Activated CD4-positive, alpha-beta memory T cell treated with anti-CD3 and anti-CD28 coated beads for 36 hours (primary cell): Measurements from ENCODE around the gene NPC1L1. TPM values are rescaled to one million over a fixed set of nuclear protein-coding genes. Genes with fewer than 3 reads are reported as not detected.

Source experiments
- CTCF ChIA-PET: fragments of 350-600 bp; sonication (Branson Sonifier 250); formaldehyde crosslinking; loops from one replicate; lab custom pipeline; 2021; ENCODE audit warnings: antibody characterized with exemption, inconsistent platforms; lab: Charles Lee
- POLR2A ChIA-PET: fragments of 350-600 bp; sonication (Branson Sonifier 250); formaldehyde crosslinking; loops from one replicate; lab custom pipeline; 2021; ENCODE audit warnings: antibody characterized with exemption; lab: Charles Lee
- DNase-seq: peaks from one replicate; pipeline ENCODE4 v3.0.0-alpha.2; 2020
- H3K27ac Mint-ChIP-seq: one replicate; pipeline ENCODE4 v1.8.0; 2021; ENCODE audit warnings: mixed read lengths
- H3K27me3 Mint-ChIP-seq: one replicate; pipeline ENCODE4 v1.8.0; 2021; ENCODE audit warnings: mixed read lengths
- H3K36me3 Mint-ChIP-seq: one replicate; pipeline ENCODE4 v1.8.0; 2021; ENCODE audit warnings: mixed read lengths
- H3K4me1 Mint-ChIP-seq: one replicate; pipeline ENCODE4 v1.8.0; 2021; ENCODE audit warnings: low read depth, mixed read lengths
- H3K4me3 Mint-ChIP-seq: one replicate; pipeline ENCODE4 v1.8.0; 2021; ENCODE audit warnings: mild to moderate bottlenecking, mixed read lengths
- H3K9me3 Mint-ChIP-seq: one replicate; pipeline ENCODE4 v1.8.0; 2021; ENCODE audit warnings: mixed read lengths
- intact Hi-C: fragments of 100-400 bp; cut with micrococcal nuclease; formaldehyde crosslinking; loops from one replicate; pipeline ENCODE4 v1.15.1; 2023
- total RNA-seq, 2 experiments: library from RNA; stranded (reverse); gene quantifications; one replicate each; pipeline ENCODE4 v1.2.3, GENCODE V29; 2021

Gene NPC1L1
- total RNA-seq, 2 experiments from 2014 or later: 0.07 TPM; not detected in 1

- CTCF ChIA-PET: interaction anchor here (0.6 to 5.0 kb wide), 9 partner anchors 10 to 289 kb away, joined by 3 to 32 read pairs (median 10); partner anchors contain the start of gene YKT6
- intact Hi-C loops: loop anchor here (1.0 to 5.0 kb wide), 4 partner anchors 29 to 357 kb away; partner anchors contain the start of genes H2AZ2 and PPIA
- Mint-ChIP-seq H3K9me3 (no peaks in the 10 kb centered on the region), H3K27ac (peak within 1 kb of the TSS; percentile 96), H3K4me1 (peaks cover 40% of the 10 kb centered on the region), H3K36me3 (peaks cover 7% of the 10 kb centered on the region), H3K4me3 (peak within 1 kb of the TSS; percentile 87), H3K27me3 (no peaks in the 10 kb centered on the region)
- POLR2A ChIA-PET: interaction anchor here (0.6 to 2.6 kb wide), 9 partner anchors 11 to 410 kb away, joined by 3 to 10 read pairs (median 5); partner anchors contain the start of gene DDX56
- peak; percentile 89 for DNase-seq
Observed at GRCh38 chr7:44490351-44491200, 50.6 kb downstream of the NPC1L1 start, which contains the start of gene NUDCD3. TSS of gene NUDCD3 (minus strand) at chr7:44490658. CDS start at chr7:44490600, 58 bp downstream.

- no peak for DNase-seq
- Mint-ChIP-seq H3K4me1 (peaks cover 45% of the 10 kb centered on the region), H3K36me3 (peaks cover 11% of the 10 kb centered on the region), H3K4me3 (peak overlapping the region; percentile 87), H3K27me3 (no peaks in the 10 kb centered on the region), H3K27ac (peak overlapping the region; percentile 96), H3K9me3 (no peaks in the 10 kb centered on the region)
- ChIA-PET CTCF (interaction anchor here (0.6 to 5.0 kb wide), 9 partner anchors 10 to 309 kb away, joined by 3 to 32 read pairs (median 10); no protein-coding TSS in a partner anchor), POLR2A (interaction anchor here (0.6 to 2.6 kb wide), 7 partner anchors 10 to 309 kb away, joined by 3 to 10 read pairs (median 5); partner anchors contain the start of genes DDX56 and TMED4)
- intact Hi-C loops: loop anchor here (1.0 to 5.0 kb wide), 4 partner anchors 29 to 357 kb away; partner anchors contain the start of genes H2AZ2 and PPIA
Observed at GRCh38 chr7:44489955-44490350, 51.2 kb downstream of the NPC1L1 start.

GRCh38 chr7:44488955-44489354, 52.2 kb downstream of the NPC1L1 start:
- DNase-seq: no peak
- Mint-ChIP-seq H3K27ac (no peak overlapping the region), H3K9me3 (peaks cover 2% of the 10 kb centered on the region), H3K4me3 (peak overlapping the region; percentile 87), H3K4me1 (peaks cover 52% of the 10 kb centered on the region), H3K36me3 (peaks cover 20% of the 10 kb centered on the region), H3K27me3 (no peaks in the 10 kb centered on the region)
- intact Hi-C loops: no loop called here
- POLR2A ChIA-PET: interaction anchor here (0.7 to 1.4 kb wide), 2 partner anchors 85 to 92 kb away, joined by 3 to 5 read pairs; partner anchors contain the start of genes DDX56 and TMED4
- CTCF ChIA-PET: interaction anchor here (0.6 to 5.0 kb wide), 5 partner anchors 9 to 248 kb away, joined by 4 to 32 read pairs (median 14); no protein-coding TSS in a partner anchor

GRCh38 chr7:44486693-44487092, 54.4 kb downstream of the NPC1L1 start:
- ChIA-PET CTCF (interaction anchor here (1.2 to 5.0 kb wide), 2 partner anchors 9 to 78 kb away, joined by 3 to 32 read pairs; no protein-coding TSS in a partner anchor), POLR2A (no interaction called here)
- no peak overlapping the region for H3K4me3 Mint-ChIP-seq
- H3K27ac Mint-ChIP-seq: no peak overlapping the region
- intact Hi-C loops: no loop called here
- H3K4me1 Mint-ChIP-seq: peaks cover 71% of the 10 kb centered on the region
- peaks cover 41% of the 10 kb centered on the region for H3K36me3 Mint-ChIP-seq
- H3K27me3 Mint-ChIP-seq: no peaks in the 10 kb centered on the region
- DNase-seq: no peak
- H3K9me3 Mint-ChIP-seq: peaks cover 18% of the 10 kb centered on the region

GRCh38 chr7:44486001-44486400, 55.1 kb downstream of the NPC1L1 start:
- ChIA-PET CTCF (no interaction called here), POLR2A (no interaction called here)
- no peak overlapping the region for H3K4me3 Mint-ChIP-seq
- H3K27ac Mint-ChIP-seq: no peak overlapping the region
- peaks cover 47% of the 10 kb centered on the region for H3K36me3 Mint-ChIP-seq
- H3K27me3 Mint-ChIP-seq: no peaks in the 10 kb centered on the region
- DNase-seq: no peak
- intact Hi-C loops: no loop called here
- H3K4me1 Mint-ChIP-seq: peaks cover 66% of the 10 kb centered on the region
- peaks cover 18% of the 10 kb centered on the region for H3K9me3 Mint-ChIP-seq

- DNase-seq: no peak
- H3K27ac Mint-ChIP-seq: no peak overlapping the region
- peaks cover 67% of the 10 kb centered on the region for H3K4me1 Mint-ChIP-seq
- peaks cover 55% of the 10 kb centered on the region for H3K36me3 Mint-ChIP-seq
- no peaks in the 10 kb centered on the region for H3K27me3 Mint-ChIP-seq
- H3K9me3 Mint-ChIP-seq: peaks cover 18% of the 10 kb centered on the region
- H3K4me3 Mint-ChIP-seq: no peak overlapping the region
- intact Hi-C loops: no loop called here
- POLR2A ChIA-PET: no interaction called here
- CTCF ChIA-PET: interaction anchor here (0.5 to 1.9 kb wide), 4 partner anchors 10 to 361 kb away, joined by 3 to 7 read pairs (median 4); partner anchors contain the start of gene POLD2
Observed at GRCh38 chr7:44484482-44485313, 56.4 kb downstream of the NPC1L1 start.

- peaks cover 60% of the 10 kb centered on the region for H3K36me3 Mint-ChIP-seq
- DNase-seq: no peak
- intact Hi-C loops: no loop called here
- no peak overlapping the region for H3K4me3 Mint-ChIP-seq
- no peak overlapping the region for H3K27ac Mint-ChIP-seq
- H3K9me3 Mint-ChIP-seq: peaks cover 20% of the 10 kb centered on the region
- POLR2A ChIA-PET: interaction anchor here (0.6 to 0.7 kb wide), 2 partner anchors 12 to 240 kb away, joined by 3 to 4 read pairs; no protein-coding TSS in a partner anchor
- H3K4me1 Mint-ChIP-seq: peaks cover 56% of the 10 kb centered on the region
- CTCF ChIA-PET: interaction anchor here (1.9 kb wide), 1 partner anchor 83 kb away, joined by 5 read pairs; no protein-coding TSS in a partner anchor
- H3K27me3 Mint-ChIP-seq: no peaks in the 10 kb centered on the region
Observed at GRCh38 chr7:44482502-44483485, 58.3 kb downstream of the NPC1L1 start.

- ChIA-PET POLR2A (interaction anchor here (0.9 kb wide), 1 partner anchor 12 kb away, joined by 3 read pairs; no protein-coding TSS in a partner anchor), CTCF (interaction anchor here (0.6 to 1.8 kb wide), 9 partner anchors 9 to 237 kb away, joined by 3 to 10 read pairs (median 3); partner anchors contain the start of gene NUDCD3)
- Mint-ChIP-seq H3K27ac (no peak overlapping the region), H3K4me1 (peaks cover 38% of the 10 kb centered on the region), H3K27me3 (no peaks in the 10 kb centered on the region), H3K4me3 (no peak overlapping the region), H3K9me3 (peaks cover 8% of the 10 kb centered on the region), H3K36me3 (peaks cover 60% of the 10 kb centered on the region)
- intact Hi-C loops: loop anchor here (1.0 to 5.0 kb wide), 3 partner anchors 18 to 237 kb away; no protein-coding TSS in a partner anchor
- no peak for DNase-seq
Observed at GRCh38 chr7:44477938-44478337, 63.2 kb downstream of the NPC1L1 start.

- ChIA-PET CTCF (interaction anchor here (0.6 to 1.8 kb wide), 8 partner anchors 9 to 236 kb away, joined by 3 to 10 read pairs (median 4); partner anchors contain the start of gene NUDCD3), POLR2A (interaction anchor here (0.9 kb wide), 1 partner anchor 13 kb away, joined by 3 read pairs; no protein-coding TSS in a partner anchor)
- Mint-ChIP-seq H3K36me3 (peaks cover 56% of the 10 kb centered on the region), H3K27me3 (no peaks in the 10 kb centered on the region), H3K9me3 (peaks cover 2% of the 10 kb centered on the region), H3K27ac (no peak overlapping the region), H3K4me1 (peaks cover 33% of the 10 kb centered on the region), H3K4me3 (no peak overlapping the region)
- intact Hi-C loops: loop anchor here (1.0 to 5.0 kb wide), 3 partner anchors 17 to 236 kb away; no protein-coding TSS in a partner anchor
- DNase-seq: peak; percentile 72
Observed at GRCh38 chr7:44477063-44477830, 63.9 kb downstream of the NPC1L1 start.
